Measurements from ENCODE around the gene KAT2B.
A peak's percentile ranks its signal among the peaks of the same experiment; 100 is the strongest.

KAT2B gene

DNA sequence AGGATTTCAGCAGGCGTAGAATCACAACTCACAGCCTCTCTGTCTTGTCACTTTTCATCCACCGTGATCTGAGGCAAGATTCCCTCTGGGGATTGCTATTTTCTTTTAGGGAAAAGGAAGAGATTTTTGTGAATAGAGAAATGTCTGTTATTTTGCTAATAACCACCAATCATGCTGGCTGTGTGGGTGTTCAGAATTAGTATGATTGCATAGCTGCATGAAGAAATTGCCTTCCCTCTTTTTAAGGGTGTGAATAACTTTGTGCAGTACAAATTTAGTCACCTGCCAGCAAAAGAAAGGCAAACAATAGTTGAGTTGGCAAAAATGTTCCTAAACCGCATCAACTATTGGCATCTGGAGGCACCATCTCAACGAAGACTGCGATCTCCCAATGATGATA lies 60.8 kb downstream of the KAT2B start:
- DNase-seq, result no peak

DNA sequence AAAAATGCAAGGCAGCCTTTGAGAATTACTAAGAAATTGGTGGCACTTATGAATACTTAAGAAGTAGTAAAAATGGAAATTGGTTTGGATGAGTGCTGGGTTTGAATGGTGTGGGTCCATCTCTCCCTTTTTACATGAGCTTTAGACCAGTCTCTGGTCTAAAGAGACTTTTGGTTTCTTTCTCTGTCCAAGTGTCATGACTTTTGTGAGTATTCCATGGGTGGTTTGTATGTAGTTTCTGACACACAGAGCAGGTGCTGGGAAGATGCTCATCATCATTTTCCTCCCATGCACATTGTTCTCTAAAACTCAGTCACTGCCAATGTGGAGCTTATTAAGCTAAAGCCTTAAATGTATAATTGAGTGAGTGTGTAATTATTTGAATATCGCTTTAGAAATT lies 63.5 kb downstream of the KAT2B start:
- DNase-seq, result peak in 1 of 2 donors; percentile 14

DNA sequence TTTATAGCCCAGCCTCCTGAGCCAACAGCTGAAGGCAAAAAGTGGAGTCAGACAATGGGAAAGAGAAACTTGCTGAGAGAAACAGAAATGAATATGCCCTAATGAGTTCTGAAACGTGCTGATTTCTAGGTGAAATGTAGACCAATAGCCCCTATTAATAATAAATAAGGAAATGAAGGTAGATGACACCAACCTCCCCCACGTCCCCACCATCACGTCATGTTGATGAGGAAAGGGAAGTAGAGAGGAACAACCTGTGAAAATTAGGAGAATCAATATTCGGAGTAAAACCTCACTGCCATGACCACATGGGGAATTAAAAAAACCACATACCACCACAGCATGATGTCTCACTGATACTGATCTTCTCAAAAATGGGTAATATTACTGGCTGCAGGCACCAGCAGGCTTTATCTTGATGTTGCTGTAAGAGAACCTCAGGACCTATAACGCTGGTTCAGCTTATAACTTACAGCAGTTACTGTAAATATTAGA lies 64.0 kb downstream of the KAT2B start:
- DNase-seq, result peak; percentile 53 to 84

DNA sequence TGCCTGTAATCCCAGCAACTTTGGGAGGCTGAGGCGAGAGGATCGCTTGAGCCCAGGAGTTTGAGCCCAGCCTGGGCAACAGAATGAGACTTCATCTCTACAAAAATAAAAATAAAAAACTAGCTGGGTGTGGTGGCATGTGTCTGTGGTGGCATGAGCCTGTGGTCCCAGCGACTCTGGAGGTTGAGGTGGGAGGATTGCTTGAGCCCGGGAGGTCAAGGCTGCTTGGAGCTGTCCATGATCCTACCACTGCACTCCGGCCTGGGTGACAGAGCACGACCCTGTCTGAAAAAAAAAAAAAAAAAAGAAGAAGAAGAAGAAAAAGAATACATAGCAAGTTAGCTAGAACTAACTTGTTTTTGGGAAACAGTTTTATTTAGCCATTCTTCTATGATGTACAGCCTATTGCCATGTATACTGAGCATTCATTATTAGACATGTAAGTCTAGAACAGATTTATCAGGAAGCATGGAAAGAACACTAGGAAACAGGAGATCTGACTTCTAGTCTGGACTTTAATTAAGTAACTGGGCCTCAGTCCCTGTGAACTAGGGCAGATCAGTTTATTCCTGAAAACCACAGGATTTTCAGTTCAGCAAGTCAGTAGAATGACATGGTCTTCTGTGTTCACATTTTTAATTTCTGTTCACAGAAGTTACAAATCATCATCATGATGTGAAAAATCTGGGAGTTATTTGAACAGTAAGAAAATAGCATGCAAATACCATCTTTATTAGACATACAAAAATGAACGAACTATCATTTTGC lies 65.5 kb downstream of the KAT2B start:
- DNase-seq, result no peak

DNA sequence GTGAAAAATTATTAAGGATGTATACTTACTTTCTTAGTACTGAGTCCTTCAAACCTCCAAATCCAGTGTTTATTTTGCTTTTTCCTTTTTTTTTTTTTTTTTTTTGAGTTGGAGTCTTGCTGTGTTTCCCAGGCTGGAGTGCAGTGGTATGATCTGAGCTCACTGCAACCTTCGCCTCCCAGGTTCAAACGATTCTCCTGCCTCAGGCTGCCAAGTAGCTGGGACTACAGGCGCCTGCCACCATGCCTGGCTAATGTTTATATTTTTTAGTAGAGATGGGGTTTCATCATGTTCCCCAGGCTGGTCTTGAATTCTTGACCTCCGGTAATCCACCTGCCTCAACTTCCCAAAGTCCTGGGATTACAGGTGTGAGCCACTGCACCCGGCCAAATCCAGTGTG lies 67.5 kb downstream of the KAT2B start:
- no peak for DNase-seq

DNA sequence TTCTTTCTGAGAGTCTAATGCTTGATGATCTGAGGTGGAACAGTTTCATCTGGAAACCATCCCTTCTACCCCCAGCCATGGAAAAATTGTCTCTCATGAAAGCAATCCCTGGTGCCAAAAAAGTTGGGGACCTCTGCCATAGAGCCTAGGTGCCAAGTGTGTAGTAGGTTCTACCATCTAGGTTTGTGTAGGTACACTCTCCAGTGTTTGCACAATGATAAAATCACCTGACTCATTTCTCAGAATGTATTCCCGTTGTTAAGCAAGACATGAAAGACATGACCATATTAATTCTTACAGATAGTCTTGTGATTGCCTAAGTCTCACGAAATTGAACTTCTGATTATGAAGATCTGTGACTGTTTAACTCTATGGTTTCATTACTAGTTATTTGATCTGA lies 68.6 kb downstream of the KAT2B start:
- no peak for DNase-seq

DNA sequence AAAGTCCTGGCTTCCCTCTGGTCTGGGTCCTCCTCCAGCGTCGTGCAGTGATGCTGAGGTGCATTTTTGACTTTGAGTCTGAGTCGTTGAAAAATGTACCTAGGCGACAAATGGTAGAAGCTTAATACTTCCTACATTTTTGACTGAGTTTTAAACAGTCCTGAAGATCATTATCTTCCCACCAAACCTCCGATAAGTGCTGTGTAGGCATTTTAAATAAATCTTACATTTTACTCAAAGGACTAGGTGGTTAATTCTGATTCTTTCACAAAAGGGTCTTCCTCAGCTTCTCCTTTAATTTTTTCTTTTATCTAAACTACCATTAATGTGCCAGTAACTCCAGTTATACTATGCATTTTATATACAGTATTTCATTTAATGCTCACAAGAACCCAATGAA lies 70.6 kb downstream of the KAT2B start:
- DNase-seq, result no peak

DNA sequence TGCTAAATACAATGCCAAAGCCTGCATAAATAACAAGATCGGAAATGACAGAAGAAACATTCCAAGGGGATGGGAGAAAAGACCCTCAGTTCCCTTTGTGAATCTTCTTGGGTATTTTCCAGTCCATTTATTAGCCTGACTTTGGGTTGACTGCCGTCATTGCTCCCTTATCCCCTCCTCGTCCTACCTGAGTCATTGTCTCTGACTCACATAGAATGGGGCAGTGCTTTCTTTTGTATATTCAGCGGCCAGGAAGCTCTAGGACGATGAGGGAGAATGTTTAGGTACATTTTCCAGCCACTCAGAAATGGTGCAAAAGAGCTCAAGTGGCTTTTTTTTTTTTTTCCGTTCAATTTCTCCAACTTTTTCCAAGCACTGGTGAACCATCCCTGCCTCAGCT lies 71.6 kb downstream of the KAT2B start:
- no peak for DNase-seq

DNA sequence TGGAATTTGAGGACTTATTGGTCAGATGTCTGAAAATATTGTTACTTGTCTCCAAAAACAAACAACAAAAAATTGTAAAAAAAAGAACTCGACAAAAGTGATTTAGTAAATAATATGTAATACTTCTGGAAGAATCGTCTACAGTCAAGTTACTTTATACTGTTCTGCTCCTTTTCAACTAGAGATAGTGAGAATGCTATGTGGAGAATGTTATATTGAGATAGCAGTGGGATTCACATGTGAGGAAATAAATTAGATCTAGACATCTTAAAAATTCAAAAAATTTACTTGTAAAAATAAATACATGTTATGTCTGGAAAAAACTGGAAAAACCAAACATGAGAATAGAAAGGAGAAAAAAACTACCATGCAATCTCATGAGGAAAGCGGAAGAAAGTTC lies 80.8 kb downstream of the KAT2B start:
- DNase-seq, result no peak

DNA sequence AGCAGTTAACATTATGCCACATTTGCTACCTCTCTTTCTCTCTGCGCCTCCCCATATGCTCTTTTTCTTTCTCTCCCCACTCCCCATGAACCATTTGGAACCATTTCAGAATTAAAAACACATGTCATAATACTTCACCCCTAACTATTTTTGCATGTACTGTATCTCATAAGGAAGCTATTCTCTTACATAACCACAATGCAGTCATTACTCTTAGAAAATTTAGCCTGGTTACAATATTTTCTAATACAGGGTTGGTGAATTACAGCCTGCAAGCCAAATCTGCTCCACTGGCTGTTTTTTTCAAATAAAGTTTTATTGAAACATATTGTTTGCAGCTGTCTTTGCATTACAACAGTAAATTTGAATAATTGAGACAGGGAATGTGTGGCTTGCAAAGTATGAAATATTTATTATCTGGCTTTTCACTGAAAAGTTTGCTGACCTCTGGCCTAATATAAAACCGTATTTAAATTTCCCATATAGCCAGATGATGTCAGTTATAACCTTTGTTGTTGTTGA lies 82.9 kb downstream of the KAT2B start:
- DNase-seq, result no peak

DNA sequence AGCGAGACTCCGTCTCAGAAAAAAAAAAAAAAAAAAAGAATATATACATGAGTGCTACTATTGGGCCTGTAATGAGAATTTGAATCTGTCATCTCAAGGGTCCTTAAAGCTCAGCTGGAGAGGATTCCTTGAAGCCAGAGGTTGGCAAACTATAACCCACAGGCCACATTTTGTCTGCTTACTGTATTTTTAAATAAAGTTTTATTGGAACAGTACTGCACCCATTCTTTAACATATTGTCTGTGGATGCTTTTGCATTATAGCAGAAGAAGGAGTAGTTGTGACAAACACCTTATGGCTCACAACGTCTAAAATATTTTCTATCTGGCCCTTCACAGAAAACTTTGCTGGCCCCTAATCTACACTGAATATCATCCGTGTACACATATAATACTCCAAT lies 85.0 kb downstream of the KAT2B start:
- DNase-seq, result no peak

DNA sequence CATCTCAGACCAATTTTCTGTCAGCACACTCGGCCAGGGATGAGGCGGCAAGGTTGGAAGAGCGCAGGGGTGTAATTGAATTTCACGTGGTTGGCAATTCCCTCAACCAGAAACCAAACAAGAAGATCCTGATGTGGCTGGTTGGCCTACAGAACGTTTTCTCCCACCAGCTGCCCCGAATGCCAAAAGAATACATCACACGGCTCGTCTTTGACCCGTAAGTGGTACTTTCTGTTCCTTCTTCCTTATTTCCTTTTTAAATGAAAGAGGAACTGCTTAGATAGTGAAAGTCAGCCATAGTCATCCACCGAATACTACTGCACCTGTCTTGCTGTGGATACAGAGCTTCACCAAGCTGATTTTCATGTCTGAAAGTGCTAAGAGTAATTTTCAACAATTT lies 85.7 kb downstream of the KAT2B start:
- peak in 1 of 2 donors; percentile 64 for DNase-seq

DNA sequence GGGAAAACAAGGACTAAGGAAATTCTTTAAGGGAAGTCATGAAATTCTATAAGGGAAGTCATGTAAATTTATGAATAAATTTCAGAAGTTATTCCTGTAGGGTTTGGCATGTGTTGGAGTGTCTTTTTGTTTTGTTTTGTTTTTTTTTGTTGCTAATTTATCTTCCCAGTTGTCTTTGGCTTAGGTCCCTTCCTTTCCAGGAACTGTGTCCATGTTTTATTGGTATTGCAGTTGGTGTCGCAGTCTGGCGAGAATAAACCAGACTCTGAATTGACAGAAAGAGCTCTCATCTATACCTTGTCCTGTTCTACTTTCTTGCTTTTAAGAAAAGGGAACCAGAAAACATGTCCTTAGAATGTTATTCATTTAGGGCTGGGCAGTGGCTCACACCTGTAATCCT lies 88.1 kb downstream of the KAT2B start:
- DNase-seq, result no peak

DNA sequence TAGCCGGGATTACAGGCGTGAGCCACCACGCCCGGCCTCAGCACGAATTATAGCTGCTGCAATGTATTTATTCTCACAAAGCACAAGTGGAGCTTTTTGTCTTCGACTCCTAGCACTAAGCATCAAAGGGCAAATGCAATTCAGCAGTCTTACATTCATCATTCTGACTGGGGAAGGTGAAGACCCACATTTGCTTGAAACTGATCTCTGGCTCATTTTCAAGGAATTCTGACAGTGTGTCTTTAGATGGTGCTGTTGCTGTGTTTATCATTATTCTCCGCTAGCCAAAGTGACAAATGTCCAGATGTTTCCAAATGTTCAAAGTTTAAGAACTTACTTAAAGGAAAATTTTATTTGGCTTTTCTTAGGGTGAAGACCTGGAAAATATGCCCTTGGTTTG lies 89.9 kb downstream of the KAT2B start:
- no peak for DNase-seq

DNA sequence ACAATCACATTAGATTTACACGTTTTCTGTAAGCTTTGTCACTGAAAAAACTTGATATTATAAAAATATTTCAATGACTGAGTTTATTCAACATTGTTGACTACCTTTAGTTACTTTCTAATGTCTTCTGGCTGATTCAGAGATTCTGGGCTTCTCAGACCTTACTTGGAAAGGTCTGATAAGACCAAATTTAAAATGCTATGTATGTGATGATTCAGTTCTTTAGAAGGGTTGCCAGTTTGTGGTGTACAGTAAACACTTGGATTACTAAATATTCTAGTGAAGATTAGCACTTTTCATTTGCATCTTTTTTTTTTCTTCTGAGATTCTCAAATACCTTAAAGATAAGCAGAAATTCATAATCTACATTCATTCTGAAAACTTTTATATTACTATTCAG lies 96.0 kb downstream of the KAT2B start:
- DNase-seq, result no peak

DNA sequence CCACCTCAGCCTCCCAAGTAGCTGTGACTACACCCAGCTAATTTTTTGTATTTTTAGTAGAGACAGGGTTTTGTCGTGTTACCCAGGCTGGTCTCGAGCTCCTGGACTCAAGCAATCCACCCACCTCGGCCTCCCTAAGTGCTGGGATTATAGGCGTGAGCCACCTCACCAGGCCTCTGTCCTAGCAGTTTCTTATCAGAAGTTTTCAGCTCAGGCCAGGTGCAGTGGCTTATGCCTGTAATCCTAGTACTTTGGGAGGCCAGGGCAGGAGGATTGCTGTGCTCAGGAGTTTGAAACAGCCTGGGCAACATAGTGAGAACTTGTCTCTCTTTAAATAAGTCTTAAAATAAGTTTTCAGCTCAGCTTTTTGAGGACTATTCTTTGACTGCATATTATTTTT lies 97.4 kb downstream of the KAT2B start:
- no peak for DNase-seq

DNA sequence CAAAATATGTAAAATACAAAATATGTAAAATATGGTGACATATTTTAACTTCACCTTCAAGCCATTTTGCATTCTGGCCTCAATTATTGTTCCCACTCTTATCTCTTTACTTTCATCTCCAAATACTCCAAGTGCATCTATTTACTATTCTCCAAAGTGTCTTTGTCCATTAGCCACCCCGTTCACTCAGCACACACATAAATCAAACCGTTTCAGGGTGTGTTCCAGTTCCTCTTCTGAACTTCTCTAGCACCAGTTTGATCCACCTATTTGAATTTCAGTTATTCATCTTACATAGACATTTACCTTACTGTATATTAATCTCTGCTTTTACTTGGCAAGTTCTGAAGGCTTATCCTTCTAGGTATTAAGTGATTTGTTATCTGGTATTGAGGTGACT lies 100.6 kb downstream of the KAT2B start:
- DNase-seq, result no peak

DNA sequence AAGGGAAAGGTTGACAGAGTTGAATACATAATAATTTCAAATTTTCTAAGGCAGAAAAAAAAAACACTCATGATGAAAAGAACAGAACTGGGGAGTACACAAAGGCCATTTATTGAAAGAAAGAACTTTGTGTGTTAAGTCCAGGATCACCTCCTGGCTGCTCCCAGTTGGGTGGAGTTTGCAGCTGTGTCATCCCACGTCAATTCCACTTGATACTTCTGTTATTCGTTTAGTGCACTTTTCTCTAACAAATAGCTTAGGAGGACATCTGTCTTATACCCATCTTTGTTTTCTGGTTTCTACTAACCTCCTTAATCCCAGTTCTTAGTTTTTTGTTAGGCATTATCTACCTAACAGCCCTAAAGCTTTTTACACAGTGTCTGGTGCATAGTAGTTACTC lies 101.1 kb downstream of the KAT2B start:
- DNase-seq, result no peak

DNA sequence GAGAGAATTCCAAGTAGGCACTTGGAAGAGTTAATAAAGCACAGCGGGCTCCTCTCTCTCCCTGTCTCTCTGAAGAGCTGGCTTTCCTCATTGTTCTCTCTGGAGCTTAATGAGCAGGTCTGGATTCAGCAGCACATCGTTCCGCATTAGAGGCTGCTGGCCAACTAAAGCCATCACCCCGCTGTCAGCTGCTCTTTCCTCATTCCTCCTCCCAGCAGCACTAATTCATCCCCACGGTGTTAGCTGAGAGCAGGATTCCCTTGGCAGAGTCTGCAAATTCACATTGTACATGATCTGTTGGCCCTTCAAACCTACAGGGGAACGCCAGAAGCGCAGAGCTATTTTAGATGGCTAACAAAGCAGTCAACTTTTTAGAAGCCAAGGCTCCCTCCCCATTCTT lies 101.6 kb downstream of the KAT2B start:
- DNase-seq, result no peak

DNA sequence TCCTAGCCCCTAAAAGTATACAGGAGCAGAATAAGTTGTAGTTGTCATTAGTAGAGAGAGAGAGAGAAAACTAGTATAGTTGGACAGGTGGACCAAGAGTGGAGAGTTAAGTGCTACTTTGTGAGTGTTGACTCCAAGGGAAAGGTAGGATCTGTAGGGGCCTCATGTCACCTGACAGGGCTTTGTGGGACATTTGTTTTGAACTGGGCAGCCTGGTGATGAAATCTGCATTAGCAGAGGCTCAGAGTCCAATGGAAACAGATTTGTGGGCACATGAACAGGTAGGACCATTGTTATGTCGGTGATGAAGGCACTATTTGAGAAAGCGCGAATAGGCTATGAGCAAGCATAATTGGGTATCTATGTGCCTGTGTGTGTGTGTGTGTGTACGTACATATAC lies 102.3 kb downstream of the KAT2B start:
- DNase-seq, result no peak

DNA sequence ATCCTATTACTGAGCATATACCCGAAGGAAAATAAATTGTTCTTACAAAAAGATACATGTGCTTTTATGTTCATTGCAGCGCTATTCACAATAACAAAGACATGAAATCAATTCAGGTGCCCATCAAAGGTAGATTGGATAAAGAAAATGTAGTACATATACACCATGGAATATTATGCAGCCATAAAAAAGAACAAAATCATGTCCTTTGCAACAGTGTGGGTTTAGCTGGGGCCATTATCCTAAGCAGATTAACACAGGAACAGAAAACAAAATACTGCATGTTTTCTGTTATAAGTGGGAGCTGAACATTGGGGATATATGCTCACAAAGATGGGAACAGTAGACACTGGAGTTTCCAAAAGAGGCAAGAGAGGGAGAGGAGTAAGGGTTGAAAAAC lies 103.3 kb downstream of the KAT2B start:
- no peak for DNase-seq

DNA sequence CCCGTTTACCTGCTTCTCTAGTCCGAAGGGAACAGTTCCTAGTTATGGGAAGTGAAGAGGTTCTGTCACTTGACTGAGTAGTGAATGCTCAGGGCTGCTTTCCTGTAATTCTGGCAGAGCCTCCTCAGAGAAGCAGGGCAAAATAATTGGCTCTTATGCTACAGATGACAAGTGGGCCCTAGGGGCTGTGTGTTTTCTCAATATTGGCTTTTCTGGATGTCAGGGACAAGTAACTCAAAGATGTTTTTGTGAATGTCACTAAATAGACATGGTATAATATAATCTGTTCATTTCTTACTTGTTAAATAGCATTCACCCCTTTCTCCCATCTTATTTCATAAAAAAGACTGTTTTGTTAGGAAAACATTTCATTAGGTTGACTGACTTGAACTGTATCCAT lies 105.6 kb downstream of the KAT2B start:
- no peak for DNase-seq

DNA sequence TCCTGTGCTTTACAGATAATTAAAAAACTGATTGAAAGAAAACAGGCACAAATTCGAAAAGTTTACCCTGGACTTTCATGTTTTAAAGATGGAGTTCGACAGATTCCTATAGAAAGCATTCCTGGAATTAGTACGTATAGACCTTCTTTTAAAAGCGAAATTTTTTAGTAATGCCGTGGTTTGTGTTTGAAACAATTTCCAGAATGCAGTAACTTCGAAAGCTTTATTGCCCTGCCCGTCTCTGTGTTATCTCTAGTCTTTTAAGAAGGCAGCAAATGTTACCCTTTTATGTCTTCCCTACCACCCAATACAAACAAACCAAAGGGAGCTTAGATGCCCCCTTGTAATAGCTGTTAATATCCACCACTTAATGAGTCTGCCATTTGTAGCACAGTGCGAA lies 106.1 kb downstream of the KAT2B start:
- DNase-seq, result no peak

DNA sequence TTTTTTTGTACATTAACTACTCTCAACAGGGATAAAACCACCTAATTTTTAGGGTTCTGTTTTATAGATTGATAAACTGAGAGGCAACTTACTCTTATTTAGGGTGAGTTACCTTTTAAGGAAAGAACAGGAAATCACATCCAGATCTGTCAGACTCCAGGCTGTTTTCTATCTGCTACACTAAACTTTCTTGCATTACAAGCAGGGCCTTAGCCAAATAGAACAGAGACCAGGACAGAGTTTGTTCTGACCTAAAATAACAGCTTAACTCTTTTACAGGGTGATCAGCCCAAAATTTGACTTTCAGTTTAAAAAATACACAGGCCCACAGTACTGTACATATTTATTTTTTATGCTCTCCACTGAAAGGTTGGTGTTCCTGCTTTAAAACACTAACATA lies 107.1 kb downstream of the KAT2B start:
- no peak for DNase-seq

DNA sequence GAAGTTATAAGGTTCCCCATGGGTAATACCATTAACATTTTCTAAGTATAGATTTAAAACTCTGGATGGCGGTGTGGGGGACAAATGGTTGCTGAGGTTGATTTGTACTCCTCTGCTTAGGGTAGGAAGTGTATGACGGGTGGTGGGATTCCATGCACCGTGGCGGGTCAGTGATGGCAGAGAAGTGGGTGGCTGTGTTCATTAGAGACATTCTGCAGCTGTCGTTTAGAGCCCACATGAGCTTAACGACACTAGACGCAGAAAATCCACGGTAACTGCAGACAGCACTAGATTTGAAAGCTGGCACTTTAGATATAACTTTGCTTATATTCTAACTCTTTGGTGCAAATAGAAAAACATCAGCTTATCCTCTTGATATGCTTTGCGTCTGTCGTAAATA lies 108.2 kb downstream of the KAT2B start:
- no peak for DNase-seq

All from CD4-positive, alpha-beta T cell treated with Interferon alpha-2 for 1 hour (primary cell).